ENCODE data around the gene BHMT. TPM values are rescaled to one million over a fixed set of nuclear protein-coding genes. Genes with fewer than 3 reads are reported as not detected.

The BHMT gene
- total and polyA plus RNA-seq, 2 of the 4 experiments (the other 2 are of a cell fraction): not detected

DNA sequence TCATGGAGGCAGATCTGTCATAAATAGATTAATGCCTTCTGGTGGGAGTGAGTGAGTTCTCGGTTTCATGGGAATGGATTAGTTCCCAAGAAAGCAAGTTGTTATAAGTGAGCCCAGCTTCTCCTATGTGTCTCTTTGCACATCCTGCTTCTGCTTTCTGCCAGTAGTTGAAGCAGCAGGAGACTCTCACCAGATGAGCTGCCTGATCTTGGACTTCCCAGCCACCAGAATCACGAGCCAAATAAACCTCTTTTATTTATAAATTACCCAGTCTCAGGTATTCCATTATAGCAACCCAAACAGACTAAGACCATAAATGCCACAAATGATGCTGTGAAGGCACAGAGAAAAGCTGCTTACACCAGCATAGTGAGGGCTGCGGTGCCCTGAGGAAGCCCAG lies 28.9 kb downstream of the BHMT start:
- H3K4me1 ChIP-seq (ENCODE audit: control insufficient read depth, insufficient read depth, low read length): peaks cover 3% of the 10 kb centered on the region; the same call in 1 of the 2 replicates
- H2BK5ac ChIP-seq (ENCODE audit: low read depth, low read length, poor library complexity, severe bottlenecking): no peak overlapping the region
- no peak overlapping the region for H2AK5ac ChIP-seq (ENCODE audit: low read depth, low read length)
- peaks cover 7% of the 10 kb centered on the region for H3K27me3 ChIP-seq (ENCODE audit: control insufficient read depth, insufficient read depth, low read length)
- intact Hi-C loops (cut with micrococcal nuclease) (no loop called here), dilution Hi-C loops (cut with HindIII; ENCODE audit: low sequenced_read_pairs, unreplicated experiment) (no loop called here), in situ Hi-C loops (cut with MboI; ENCODE audit: low sequenced_read_pairs) (no loop called here)
- H3K23ac ChIP-seq (ENCODE audit: low read depth, low read length): no peak overlapping the region
- no peak overlapping the region for H3K56ac ChIP-seq (ENCODE audit: extremely low read depth, insufficient read depth, low read length)
- no peak overlapping the region for H4K91ac ChIP-seq (ENCODE audit: insufficient read depth, low read depth, low read length)
- H3K9me3 ChIP-seq (ENCODE audit: control insufficient read depth, insufficient read depth, low read length): peaks cover 10% of the 10 kb centered on the region
- no peaks in the 10 kb centered on the region for H3K36me3 ChIP-seq (ENCODE audit: control insufficient read depth, insufficient read depth, low read length)
- no peak overlapping the region for H3K4me3 ChIP-seq (ENCODE audit: insufficient read depth, low read depth, low read length)
- no peak overlapping the region for H3K14ac ChIP-seq (replicated peaks; ENCODE audit: low read depth, low read length)
- no peak overlapping the region for H3K4me2 ChIP-seq (ENCODE audit: low read depth, low read length)
- ChIA-PET POLR2A (ENCODE audit: unreplicated experiment) (no interaction called here), CTCF (no interaction called here)
- H4K20me1 ChIP-seq (ENCODE audit: insufficient read depth, low read length): no peaks in the 10 kb centered on the region
- H2AK9ac ChIP-seq (replicated peaks; ENCODE audit: low read depth, low read length, poor library complexity): no peak overlapping the region
- no peak overlapping the region for H2BK20ac ChIP-seq (ENCODE audit: low read depth, low read length)
- H3K9me1 ChIP-seq (ENCODE audit: insufficient read depth, low read length): no peaks in the 10 kb centered on the region
- no peak for DNase-seq
- H3K4ac ChIP-seq (ENCODE audit: low read depth, low read length): no peak overlapping the region
- no peak for TF ChIP-seq CTCF (conservative IDR thresholded peaks at IDR 0.05; ENCODE audit: low read depth, low read length)
- TF ChIP-seq USF2 (IDR thresholded peaks at IDR 0.05; ENCODE audit: low read depth, low read length): no peak
- TF ChIP-seq ELK1 (IDR thresholded peaks at IDR 0.05; ENCODE audit: borderline replicate concordance, low read depth, low read length): no peak
- TF ChIP-seq CHD1 (IDR thresholded peaks at IDR 0.05; ENCODE audit: low read depth, low read length): no peak
- TF ChIP-seq RAD21 (IDR thresholded peaks at IDR 0.05; ENCODE audit: low read length): no peak
- no peak for TF ChIP-seq FOS (IDR thresholded peaks at IDR 0.05; ENCODE audit: low read depth, low read length)
- no peak overlapping the region for H2BK15ac ChIP-seq (ENCODE audit: low read depth, low read length)
- no peak overlapping the region for H4K5ac ChIP-seq (ENCODE audit: low read depth, low read length)
- no peak overlapping the region for H3K27ac ChIP-seq (ENCODE audit: insufficient read depth, low read length)
- no TSS peak for BruUV-seq (replicated peaks)
- no peak overlapping the region for H3K9ac ChIP-seq (ENCODE audit: low read depth, low read length)
- H2AFZ ChIP-seq (replicated peaks; ENCODE audit: low read length, poor library complexity): no peak overlapping the region
- ATAC-seq (ENCODE audit: low read depth): no peak
- no peak overlapping the region for H2BK120ac ChIP-seq (ENCODE audit: low read depth, low read length)
- H3K79me1 ChIP-seq (ENCODE audit: low read depth in 1 of 2, low read length in 2 of 2): no peaks in the 10 kb centered on the region
- H4K8ac ChIP-seq (ENCODE audit: low read depth in 2 of 2, low read length in 2 of 2): no peak overlapping the region
- no peak overlapping the region for H3K18ac ChIP-seq (ENCODE audit: low read depth, low read length)
- no CpG with 5 or more reads among the region's 3 CpGs for WGBS, 2 experiments (ENCODE audit: extremely low coverage in 2 of 2, insufficient read length in 1 of 2)

Measured in IMR-90 (cell line).